IPS DF 6.9 (cell line): ENCODE measurements around the gene STX2.
"Not testable (repeated sequence)": the region's sequence is repeated elsewhere in the genome, so short reads cannot be mapped to it uniquely, and the experiment has no call there.

ENCODE experiments used
- DNase-seq: peaks from one replicate; pipeline ENCODE4 v3.0.0-alpha.2; 2013; ENCODE audit warnings: low read depth, low spot score
- H3K27ac ChIP-seq: one replicate; pipeline ENCODE4 v1.5.1; 2013; ENCODE audit warnings: low read length, control low read depth
- H3K27me3 ChIP-seq: 2 replicates; pipeline ENCODE4 v1.6.1; 2013; ENCODE audit warnings: mild to moderate bottlenecking, low read length; ENCODE audit not compliant: control insufficient read depth, insufficient read depth
- H3K36me3 ChIP-seq: 2 replicates; pipeline ENCODE4 v1.6.1; 2013; ENCODE audit warnings: low read length; ENCODE audit not compliant: control insufficient read depth, insufficient read depth
- H3K4me1 ChIP-seq: 2 replicates; pipeline ENCODE4 v1.6.1; 2013; ENCODE audit warnings: low read length; ENCODE audit not compliant: control insufficient read depth, insufficient read depth
- H3K4me3 ChIP-seq: 2 replicates; pipeline ENCODE4 v1.5.1; 2013; ENCODE audit warnings: mild to moderate bottlenecking, low read length
- H3K9me3 ChIP-seq: 2 replicates; pipeline ENCODE4 v1.6.1; 2013; ENCODE audit warnings: low read length, inconsistent platforms; ENCODE audit not compliant: control insufficient read depth, insufficient read depth
- WGBS: extraction: QIAGEN DNeasy Blood & Tissue Kit; methylation state at CpG from one replicate; pipeline ENCODE4 v1.1.7; 2013; ENCODE audit warnings: mixed read lengths, missing lambda C conversion rate; ENCODE audit not compliant: insufficient read length, insufficient coverage; 5-methylcytosine and 5-hydroxymethylcytosine counted together

The STX2 gene

GRCh38 chr12:130838951-130839769 lies at the start of gene STX2:
Gene STX2, minus strand, starts transcription at chr12:130839250. Its CDS starts 151 bp downstream, at chr12:130839099.
- Histone ChIP-seq H3K36me3 (no peaks in the 10 kb centered on the region), H3K27me3 (no peaks in the 10 kb centered on the region), H3K4me1 (0 out of 2 replicates have a peak, but pooled peaks cover 2% of the 10 kb centered on the region), H3K9me3 (no peaks in the 10 kb centered on the region), H3K27ac (no peak within 1 kb of the TSS), H3K4me3 (peak within 1 kb of the TSS; percentile 69)
- no peak for DNase-seq
- WGBS, result no CpG with 5 or more reads among the region's 79 CpGs

- not testable (repeated sequence) for DNase-seq, H3K4me1 ChIP-seq, H3K27ac ChIP-seq, H3K27me3 ChIP-seq, H3K4me3 ChIP-seq, H3K36me3 ChIP-seq, H3K9me3 ChIP-seq
- no CpG with 5 or more reads among the region's 17 CpGs for WGBS
Observed at GRCh38 chr12:130887190-130887589, 48.1 kb upstream of the STX2 start.

- no peaks in the 10 kb centered on the region; the same call in 1 of the 2 replicates for H3K27me3 ChIP-seq
- no peak overlapping the region for H3K27ac ChIP-seq
- H3K9me3 ChIP-seq, result no peaks in the 10 kb centered on the region
- DNase-seq, result no peak
- H3K4me3 ChIP-seq, result no peak overlapping the region
- WGBS, result no CpG with 5 or more reads among the region's 1 CpG
- no peaks in the 10 kb centered on the region; the same call in 1 of the 2 replicates for H3K4me1 ChIP-seq
- no peaks in the 10 kb centered on the region; the same call in 1 of the 2 replicates for H3K36me3 ChIP-seq
Observed at GRCh38 chr12:130881548-130881947, 42.5 kb upstream of the STX2 start.

- Histone ChIP-seq H3K27me3 (no peaks in the 10 kb centered on the region; the same call in 1 of the 2 replicates), H3K4me3 (no peak overlapping the region), H3K27ac (no peak overlapping the region), H3K36me3 (no peaks in the 10 kb centered on the region; the same call in 1 of the 2 replicates), H3K4me1 (no peaks in the 10 kb centered on the region; the same call in 1 of the 2 replicates), H3K9me3 (no peaks in the 10 kb centered on the region)
- no CpG with 5 or more reads among the region's 5 CpGs for WGBS
- no peak for DNase-seq
Observed at GRCh38 chr12:130881046-130881445, 42.0 kb upstream of the STX2 start.

GRCh38 chr12:130880411-130880885 lies 41.4 kb upstream of the STX2 start:
- DNase-seq, result no peak

GRCh38 chr12:130879781-130880389 lies 40.8 kb upstream of the STX2 start:
- H3K36me3 ChIP-seq, result peaks cover 10% of the 10 kb centered on the region; the same call in 1 of the 2 replicates
- no CpG with 5 or more reads among the region's 17 CpGs for WGBS
- DNase-seq, result no peak
- H3K4me3 ChIP-seq, result no peak overlapping the region
- no peaks in the 10 kb centered on the region; the same call in 1 of the 2 replicates for H3K27me3 ChIP-seq
- H3K4me1 ChIP-seq, result no peaks in the 10 kb centered on the region; the same call in 1 of the 2 replicates
- no peaks in the 10 kb centered on the region for H3K9me3 ChIP-seq
- H3K27ac ChIP-seq, result no peak overlapping the region

More at GRCh38 chr12:130880411-130880885, 41.4 kb upstream of the STX2 start:
- no CpG with 5 or more reads among the region's 10 CpGs for WGBS
- H3K27me3 ChIP-seq, result no peaks in the 10 kb centered on the region; the same call in 1 of the 2 replicates
- H3K9me3 ChIP-seq, result no peaks in the 10 kb centered on the region
- H3K36me3 ChIP-seq, result peaks cover 5% of the 10 kb centered on the region; the same call in 1 of the 2 replicates
- H3K4me1 ChIP-seq, result no peaks in the 10 kb centered on the region; the same call in 1 of the 2 replicates
- H3K4me3 ChIP-seq, result no peak overlapping the region
- no peak overlapping the region for H3K27ac ChIP-seq

- no peaks in the 10 kb centered on the region; the same call in 1 of the 2 replicates for H3K4me1 ChIP-seq
- peaks cover 15% of the 10 kb centered on the region; the same call in 1 of the 2 replicates for H3K36me3 ChIP-seq
- H3K27ac ChIP-seq, result no peak overlapping the region
- no CpG with 5 or more reads among the region's 13 CpGs for WGBS
- no peaks in the 10 kb centered on the region; the same call in 1 of the 2 replicates for H3K27me3 ChIP-seq
- no peaks in the 10 kb centered on the region for H3K9me3 ChIP-seq
- H3K4me3 ChIP-seq, result no peak overlapping the region
- DNase-seq, result no peak
Observed at GRCh38 chr12:130879212-130879686, 40.2 kb upstream of the STX2 start.

- no peak overlapping the region for H3K4me3 ChIP-seq
- H3K27me3 ChIP-seq, result no peaks in the 10 kb centered on the region; the same call in 1 of the 2 replicates
- no peak for DNase-seq
- no peaks in the 10 kb centered on the region; the same call in 1 of the 2 replicates for H3K4me1 ChIP-seq
- H3K36me3 ChIP-seq, result peaks cover 17% of the 10 kb centered on the region; the same call in 1 of the 2 replicates
- H3K27ac ChIP-seq, result no peak overlapping the region
- H3K9me3 ChIP-seq, result no peaks in the 10 kb centered on the region
- WGBS, result no CpG with 5 or more reads among the region's 24 CpGs
Observed at GRCh38 chr12:130878193-130879185, 39.4 kb upstream of the STX2 start.

- H3K27me3 ChIP-seq, result no peaks in the 10 kb centered on the region; the same call in 1 of the 2 replicates
- H3K27ac ChIP-seq, result no peak overlapping the region
- no peak for DNase-seq
- H3K36me3 ChIP-seq, result peaks cover 22% of the 10 kb centered on the region; the same call in 1 of the 2 replicates
- H3K4me1 ChIP-seq, result no peaks in the 10 kb centered on the region; the same call in none of the 2 replicates
- no peak overlapping the region for H3K4me3 ChIP-seq
- WGBS, result no CpG with 5 or more reads among the region's 3 CpGs
- no peaks in the 10 kb centered on the region for H3K9me3 ChIP-seq
Observed at GRCh38 chr12:130877333-130877732, 38.3 kb upstream of the STX2 start.
